Activated CD8-positive, alpha-beta T cell treated with anti-CD3 and anti-CD28 coated beads, Interleukin-2, amount 10 ng/mL, durations not matched to agents 7 days and 5 days (primary cell): ENCODE results near the gene BEAN1. TPM values are rescaled to one million over a fixed set of nuclear protein-coding genes. Genes with fewer than 3 reads are reported as not detected.
"Not testable (repeated sequence)": the region's sequence is repeated elsewhere in the genome, so short reads cannot be mapped to it uniquely, and the experiment has no call there.

Experiments
- ATAC-seq: fragments of 150-1000 bp; cut with Tn5 transposase; one replicate; pipeline ENCODE4 v1.10.0; 2021; ENCODE audit warnings: moderate library complexity
- CTCF ChIA-PET: fragments of 350-600 bp; sonication (Branson Sonifier 250); formaldehyde crosslinking; loops from one replicate; lab custom pipeline; 2021; ENCODE audit warnings: antibody characterized with exemption; lab: Charles Lee
- POLR2A ChIA-PET: fragments of 350-600 bp; sonication (Branson Sonifier 250); formaldehyde crosslinking; loops from one replicate; lab custom pipeline; 2021; ENCODE audit warnings: antibody characterized with exemption; lab: Charles Lee
- DNase-seq: peaks from one replicate; pipeline ENCODE4 v3.0.0-alpha.2; 2020
- H3K27ac Mint-ChIP-seq: one replicate; pipeline ENCODE4 v1.8.0; 2021; ENCODE audit warnings: mild to moderate bottlenecking, mixed read lengths
- H3K27me3 Mint-ChIP-seq: one replicate; pipeline ENCODE4 v1.8.0; 2021; ENCODE audit warnings: low read depth, mixed read lengths
- H3K36me3 Mint-ChIP-seq: one replicate; pipeline ENCODE4 v1.8.0; 2021; ENCODE audit warnings: low read depth, mixed read lengths
- H3K4me1 Mint-ChIP-seq: one replicate; pipeline ENCODE4 v1.8.0; 2021; ENCODE audit warnings: low read depth, mixed read lengths
- H3K4me3 Mint-ChIP-seq: one replicate; pipeline ENCODE4 v1.8.0; 2021; ENCODE audit warnings: mild to moderate bottlenecking, mixed read lengths
- H3K9me3 Mint-ChIP-seq: one replicate; pipeline ENCODE4 v1.8.0; 2022; ENCODE audit warnings: mixed read lengths; ENCODE audit not compliant: insufficient read depth
- total RNA-seq, 2 experiments: library from RNA; stranded (reverse); gene quantifications; one replicate each; pipeline ENCODE4 v1.2.3, GENCODE V29; 2021

BEAN1 gene
- total RNA-seq, 2 experiments from 2014 or later: not detected

DNA sequence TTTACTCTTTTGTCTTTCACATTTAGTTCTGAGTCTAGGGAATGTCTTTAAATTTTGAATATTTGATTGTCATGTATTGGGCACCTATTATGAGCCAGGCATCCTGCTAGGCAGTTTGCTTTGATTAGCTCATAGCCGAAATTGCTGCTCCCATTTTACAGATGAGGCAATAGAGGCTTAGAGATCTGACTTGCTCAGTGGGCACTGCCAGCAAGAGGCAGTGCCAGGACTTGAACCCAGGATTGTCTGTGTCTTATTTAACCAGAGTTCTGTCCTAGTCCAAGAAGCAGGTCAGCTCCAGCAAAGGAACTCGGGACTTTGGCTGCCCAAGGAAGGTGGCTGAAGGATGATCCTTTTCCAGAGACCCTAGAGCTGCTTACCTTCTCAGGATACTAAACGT, 24.5 kb downstream of the BEAN1 start:
- Mint-ChIP-seq H3K27ac (no peak overlapping the region), H3K4me3 (no peak overlapping the region), H3K36me3 (no peaks in the 10 kb centered on the region), H3K9me3 (no peaks in the 10 kb centered on the region), H3K4me1 (peaks cover 4% of the 10 kb centered on the region), H3K27me3 (peaks cover 1% of the 10 kb centered on the region)
- ATAC-seq (no peak), DNase-seq (no peak)
- POLR2A ChIA-PET: no interaction called here
- CTCF ChIA-PET: no interaction called here

DNA sequence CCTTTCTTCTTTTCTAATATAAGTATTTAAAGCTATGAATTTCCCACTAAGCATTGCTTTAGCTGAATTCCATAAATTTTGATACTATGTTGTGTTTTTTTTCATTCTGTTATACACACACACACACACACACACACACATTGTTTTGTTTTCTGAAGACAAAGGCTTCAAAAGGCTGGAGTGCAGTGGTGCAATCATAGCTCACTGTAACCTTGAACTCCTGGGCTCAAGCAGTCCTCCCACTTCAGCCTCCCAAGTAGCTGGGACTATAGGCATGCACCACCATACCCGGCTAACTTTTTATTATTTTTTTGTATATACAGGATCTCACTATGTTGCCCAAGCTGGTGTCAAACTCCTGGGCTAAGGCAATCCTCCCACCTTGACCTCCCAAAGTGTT, 26.1 kb downstream of the BEAN1 start:
- H3K27ac Mint-ChIP-seq, H3K4me1 Mint-ChIP-seq, POLR2A ChIA-PET, H3K4me3 Mint-ChIP-seq, H3K36me3 Mint-ChIP-seq, H3K9me3 Mint-ChIP-seq, DNase-seq, ATAC-seq, H3K27me3 Mint-ChIP-seq: not testable (repeated sequence)
- CTCF ChIA-PET: interaction anchor here (0.6 kb wide), 1 partner anchor 220 kb away, joined by 3 read pairs; no protein-coding TSS in a partner anchor

- CTCF ChIA-PET: interaction anchor here (1.2 to 1.7 kb wide), 3 partner anchors 9 to 98 kb away, joined by 4 to 8 read pairs (median 5); no protein-coding TSS in a partner anchor
- H3K27me3 Mint-ChIP-seq: peaks cover 9% of the 10 kb centered on the region
- H3K4me3 Mint-ChIP-seq: no peak overlapping the region
- POLR2A ChIA-PET: no interaction called here
- no peak for ATAC-seq
- no peak for DNase-seq
- H3K4me1 Mint-ChIP-seq: peaks cover 4% of the 10 kb centered on the region
- no peaks in the 10 kb centered on the region for H3K9me3 Mint-ChIP-seq
- H3K36me3 Mint-ChIP-seq: no peaks in the 10 kb centered on the region
- no peak overlapping the region for H3K27ac Mint-ChIP-seq
Observed at GRCh38 chr16:66454751-66455150, 27.7 kb downstream of the BEAN1 start.

- Mint-ChIP-seq H3K36me3 (no peaks in the 10 kb centered on the region), H3K4me3 (no peak overlapping the region), H3K27ac (no peak overlapping the region), H3K4me1 (peaks cover 4% of the 10 kb centered on the region), H3K27me3 (peaks cover 13% of the 10 kb centered on the region), H3K9me3 (no peaks in the 10 kb centered on the region)
- CTCF ChIA-PET: interaction anchor here (0.6 to 1.7 kb wide), 4 partner anchors 8 to 49 kb away, joined by 3 to 8 read pairs (median 4); no protein-coding TSS in a partner anchor
- POLR2A ChIA-PET: interaction anchor here (0.8 kb wide), 1 partner anchor 10 kb away, joined by 3 read pairs; no protein-coding TSS in a partner anchor
- DNase-seq (no peak), ATAC-seq (no peak)
Observed at GRCh38 chr16:66455970-66456369, 28.9 kb downstream of the BEAN1 start.

GRCh38 chr16:66457888-66458287, 30.8 kb downstream of the BEAN1 start:
- ChIA-PET CTCF (no interaction called here), POLR2A (no interaction called here)
- Mint-ChIP-seq H3K9me3 (no peaks in the 10 kb centered on the region), H3K27me3 (peaks cover 17% of the 10 kb centered on the region), H3K4me3 (no peak overlapping the region), H3K27ac (no peak overlapping the region), H3K4me1 (peaks cover 4% of the 10 kb centered on the region), H3K36me3 (no peaks in the 10 kb centered on the region)
- DNase-seq: no peak
- no peak for ATAC-seq

GRCh38 chr16:66458292-66458691, 31.2 kb downstream of the BEAN1 start:
- DNase-seq (no peak), ATAC-seq (no peak)
- no peaks in the 10 kb centered on the region for H3K36me3 Mint-ChIP-seq
- peaks cover 4% of the 10 kb centered on the region for H3K4me1 Mint-ChIP-seq
- H3K4me3 Mint-ChIP-seq: no peak overlapping the region
- ChIA-PET POLR2A (no interaction called here), CTCF (no interaction called here)
- no peaks in the 10 kb centered on the region for H3K9me3 Mint-ChIP-seq
- H3K27ac Mint-ChIP-seq: no peak overlapping the region
- peaks cover 21% of the 10 kb centered on the region for H3K27me3 Mint-ChIP-seq

DNA sequence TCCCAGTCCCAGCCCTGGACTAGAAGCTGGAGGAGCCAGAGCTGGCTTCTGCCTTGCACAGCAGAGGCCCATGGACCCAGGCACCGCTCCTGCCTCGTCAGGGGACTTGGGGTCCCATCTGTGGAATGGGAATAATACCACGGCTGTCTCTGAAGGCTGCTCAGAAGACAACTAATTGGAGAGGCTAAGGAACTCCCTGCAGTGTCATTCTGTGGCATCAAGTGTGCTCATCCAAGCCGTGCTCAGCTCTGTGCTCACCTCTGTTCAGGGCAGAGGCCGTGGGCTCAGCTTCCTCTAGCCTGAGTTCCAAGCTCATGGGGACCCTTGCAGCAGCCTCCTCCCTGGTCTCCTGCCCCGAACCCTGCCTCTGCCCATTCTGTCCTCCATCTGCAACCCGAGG, 31.8 kb downstream of the BEAN1 start:
- Mint-ChIP-seq H3K4me1 (peaks cover 4% of the 10 kb centered on the region), H3K9me3 (no peaks in the 10 kb centered on the region), H3K4me3 (no peak overlapping the region), H3K27ac (peak overlapping the region; percentile 2), H3K27me3 (peaks cover 25% of the 10 kb centered on the region), H3K36me3 (no peaks in the 10 kb centered on the region)
- ChIA-PET CTCF (no interaction called here), POLR2A (no interaction called here)
- no peak for DNase-seq
- no peak for ATAC-seq

- ChIA-PET POLR2A (no interaction called here), CTCF (no interaction called here)
- H3K27me3 Mint-ChIP-seq: peaks cover 29% of the 10 kb centered on the region
- H3K9me3 Mint-ChIP-seq: no peaks in the 10 kb centered on the region
- no peak for ATAC-seq
- no peak overlapping the region for H3K27ac Mint-ChIP-seq
- DNase-seq: no peak
- peaks cover 4% of the 10 kb centered on the region for H3K4me1 Mint-ChIP-seq
- no peak overlapping the region for H3K4me3 Mint-ChIP-seq
- H3K36me3 Mint-ChIP-seq: no peaks in the 10 kb centered on the region
Observed at GRCh38 chr16:66459878-66460277, 32.8 kb downstream of the BEAN1 start.

GRCh38 chr16:66460703-66461102, 33.6 kb downstream of the BEAN1 start:
- Mint-ChIP-seq H3K4me3 (no peak overlapping the region), H3K4me1 (no peaks in the 10 kb centered on the region), H3K36me3 (no peaks in the 10 kb centered on the region), H3K27ac (no peak overlapping the region), H3K27me3 (peaks cover 35% of the 10 kb centered on the region), H3K9me3 (no peaks in the 10 kb centered on the region)
- DNase-seq: no peak
- POLR2A ChIA-PET: no interaction called here
- CTCF ChIA-PET: interaction anchor here (1.7 kb wide), 1 partner anchor 54 kb away, joined by 3 read pairs; no protein-coding TSS in a partner anchor
- ATAC-seq: no peak

DNA sequence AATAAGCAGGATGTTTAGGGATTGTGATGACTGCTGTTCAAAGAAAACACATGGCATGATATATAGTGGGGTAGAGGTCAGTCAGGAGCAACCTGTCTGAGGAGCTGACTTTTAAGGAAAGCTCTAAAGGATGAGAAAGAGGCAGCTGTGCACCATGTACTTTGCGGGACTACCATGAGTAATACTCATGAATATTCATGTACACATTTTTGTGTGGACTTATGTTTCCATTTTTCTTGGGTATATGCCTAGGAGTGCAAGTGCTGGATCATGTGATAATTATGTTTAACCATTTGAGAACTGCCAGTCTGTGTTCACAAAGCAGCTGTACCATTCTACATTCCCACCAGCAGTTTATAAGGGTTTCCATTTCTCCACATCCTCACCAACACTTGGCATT, 35.8 kb downstream of the BEAN1 start:
- H3K36me3 Mint-ChIP-seq: no peaks in the 10 kb centered on the region

DNA sequence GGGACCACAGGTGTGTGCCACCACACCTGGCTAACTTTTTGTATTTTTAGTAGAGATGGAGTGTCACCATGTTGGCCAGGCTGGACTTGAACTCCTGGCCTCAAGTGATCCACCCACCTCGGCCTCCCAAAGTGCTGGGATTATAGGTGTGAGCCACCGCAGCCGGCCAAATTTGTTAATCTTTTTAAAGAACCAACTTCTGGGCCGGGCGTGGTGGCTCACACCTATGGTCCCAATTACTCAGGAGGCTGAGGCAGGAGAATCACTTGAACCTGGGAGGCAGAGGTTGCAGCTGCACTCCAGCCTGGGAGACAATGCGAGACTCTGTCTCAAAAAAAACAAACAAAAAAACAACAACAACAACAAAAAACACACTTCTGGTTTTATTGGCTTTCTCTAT, 38.9 kb downstream of the BEAN1 start:
- H3K4me3 Mint-ChIP-seq, CTCF ChIA-PET, H3K4me1 Mint-ChIP-seq, H3K36me3 Mint-ChIP-seq, H3K27ac Mint-ChIP-seq, DNase-seq, H3K9me3 Mint-ChIP-seq, ATAC-seq, POLR2A ChIA-PET: not testable (repeated sequence)
- peaks cover 24% of the 10 kb centered on the region for H3K27me3 Mint-ChIP-seq

More for the DNA sequence above, 35.8 kb downstream of the BEAN1 start:
- ATAC-seq: no peak
- H3K27ac Mint-ChIP-seq: no peak overlapping the region
- CTCF ChIA-PET: interaction anchor here (0.9 to 1.5 kb wide), 3 partner anchors 8 to 56 kb away, joined by 3 to 4 read pairs (median 4); no protein-coding TSS in a partner anchor
- POLR2A ChIA-PET: no interaction called here
- no peak for DNase-seq
- no peaks in the 10 kb centered on the region for H3K4me1 Mint-ChIP-seq
- no peaks in the 10 kb centered on the region for H3K9me3 Mint-ChIP-seq
- no peak overlapping the region for H3K4me3 Mint-ChIP-seq
- peaks cover 31% of the 10 kb centered on the region for H3K27me3 Mint-ChIP-seq

DNA sequence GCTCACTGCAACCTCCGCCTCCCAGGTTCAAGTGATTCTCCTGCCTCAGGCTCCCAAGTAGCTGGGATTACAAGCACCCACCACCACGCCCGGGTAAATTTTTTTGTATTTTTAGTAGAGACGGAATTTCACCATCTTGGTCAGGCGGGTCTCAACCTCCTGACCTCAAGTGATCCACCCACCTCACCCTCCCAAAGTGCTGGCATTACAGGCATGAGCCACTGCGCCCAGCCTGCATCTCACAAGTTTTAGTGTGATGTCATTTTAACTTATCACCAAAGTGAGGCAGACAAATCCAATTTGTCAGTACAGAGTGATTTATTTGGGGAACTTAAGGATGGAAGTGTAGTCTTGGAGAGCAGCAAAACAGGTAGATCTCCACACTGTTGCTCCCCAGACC, 39.5 kb downstream of the BEAN1 start:
- POLR2A ChIA-PET, ATAC-seq, DNase-seq, CTCF ChIA-PET, H3K4me1 Mint-ChIP-seq, H3K9me3 Mint-ChIP-seq, H3K36me3 Mint-ChIP-seq, H3K27ac Mint-ChIP-seq, H3K4me3 Mint-ChIP-seq: not testable (repeated sequence)
- peaks cover 24% of the 10 kb centered on the region for H3K27me3 Mint-ChIP-seq

GRCh38 chr16:66467611-66468010, 40.5 kb downstream of the BEAN1 start:
- Mint-ChIP-seq H3K9me3 (no peaks in the 10 kb centered on the region), H3K36me3 (no peaks in the 10 kb centered on the region), H3K27ac (no peak overlapping the region), H3K27me3 (peaks cover 22% of the 10 kb centered on the region), H3K4me1 (no peaks in the 10 kb centered on the region), H3K4me3 (no peak overlapping the region)
- ChIA-PET POLR2A (no interaction called here), CTCF (interaction anchor here (1.5 kb wide), 1 partner anchor 15 kb away, joined by 4 read pairs; no protein-coding TSS in a partner anchor)
- ATAC-seq (no peak), DNase-seq (no peak)
